RWPE2 (cell line): ENCODE results near the gene CDC14A.

Source experiments
- ATAC-seq: fragments of 200-7000 bp; cut with Tn5 transposase; 3 replicates; pipeline ENCODE4 v1.9.1; 2021; ENCODE audit warnings: low read depth
- DNase-seq: peaks from one replicate; pipeline ENCODE4 v3.0.0-alpha.2; 2020; ENCODE audit warnings: low spot score
- H3K27ac ChIP-seq: fragments of 450-650 bp; 2 replicates; pipeline ENCODE4 v1.5.1; 2017; ENCODE audit warnings: mild to moderate bottlenecking; ENCODE audit not compliant: poor library complexity, severe bottlenecking
- H3K27me3 ChIP-seq: fragments of 250-450 bp; sonication (Bioruptor Pico); 2 replicates; pipeline ENCODE4 v1.5.1; 2021; ENCODE audit warnings: mild to moderate bottlenecking, moderate library complexity; ENCODE audit not compliant: insufficient read depth, poor library complexity, severe bottlenecking
- H3K36me3 ChIP-seq: fragments of 250-450 bp; sonication (Bioruptor Pico); 2 replicates; pipeline ENCODE4 v1.5.1; 2020; ENCODE audit warnings: low read depth, mild to moderate bottlenecking, moderate library complexity
- H3K4me1 ChIP-seq: fragments of 250-450 bp; sonication (Bioruptor Pico); 2 replicates; pipeline ENCODE4 v1.5.1; 2021; ENCODE audit warnings: mild to moderate bottlenecking, moderate library complexity; ENCODE audit not compliant: insufficient read depth, poor library complexity, severe bottlenecking
- H3K4me3 ChIP-seq: fragments of 250-450 bp; sonication (Bioruptor Pico); 2 replicates; pipeline ENCODE4 v1.5.1; 2021; ENCODE audit warnings: mild to moderate bottlenecking, moderate library complexity; ENCODE audit not compliant: severe bottlenecking
- H3K9me3 ChIP-seq: fragments of 250-450 bp; sonication (Bioruptor Pico); 2 replicates; pipeline ENCODE4 v1.5.1; 2021; ENCODE audit warnings: mild to moderate bottlenecking, moderate library complexity; ENCODE audit not compliant: severe bottlenecking
- CTCF ChIP-seq: fragments of 450-650 bp; IDR thresholded peaks from one replicate; pipeline ENCODE4 v1.5.1; 2017; ENCODE audit warnings: mild to moderate bottlenecking, moderate library complexity; ENCODE audit not compliant: poor library complexity, severe bottlenecking

CDC14A gene

GRCh38 chr1:100565937-100566699 lies 213.8 kb downstream of the CDC14A start:
- DNase-seq (no peak), ATAC-seq (no peak)
- H3K27ac ChIP-seq, result no peak overlapping the region

GRCh38 chr1:100567062-100567461 lies 214.8 kb downstream of the CDC14A start:
- Histone ChIP-seq H3K4me3 (no peak overlapping the region), H3K4me1 (no peaks in the 10 kb centered on the region), H3K27me3 (no peaks in the 10 kb centered on the region), H3K36me3 (no peaks in the 10 kb centered on the region), H3K27ac (no peak overlapping the region), H3K9me3 (no peaks in the 10 kb centered on the region)
- TF ChIP-seq CTCF, result no peak
- no peak for ATAC-seq
- no peak for DNase-seq

More at GRCh38 chr1:100565937-100566699, 213.8 kb downstream of the CDC14A start:
- TF ChIP-seq CTCF, result no peak
- no peaks in the 10 kb centered on the region for H3K36me3 ChIP-seq
- H3K4me3 ChIP-seq, result no peak overlapping the region
- no peaks in the 10 kb centered on the region for H3K27me3 ChIP-seq
- H3K9me3 ChIP-seq, result no peaks in the 10 kb centered on the region
- H3K4me1 ChIP-seq, result no peaks in the 10 kb centered on the region
